DMS79 (cell line): ENCODE results near the gene GJC2.

Experiments
- DNase-seq: peaks from one replicate; lab custom pipeline; 2025; lab: John Stamatoyannopoulos, UW

Gene GJC2

DNA sequence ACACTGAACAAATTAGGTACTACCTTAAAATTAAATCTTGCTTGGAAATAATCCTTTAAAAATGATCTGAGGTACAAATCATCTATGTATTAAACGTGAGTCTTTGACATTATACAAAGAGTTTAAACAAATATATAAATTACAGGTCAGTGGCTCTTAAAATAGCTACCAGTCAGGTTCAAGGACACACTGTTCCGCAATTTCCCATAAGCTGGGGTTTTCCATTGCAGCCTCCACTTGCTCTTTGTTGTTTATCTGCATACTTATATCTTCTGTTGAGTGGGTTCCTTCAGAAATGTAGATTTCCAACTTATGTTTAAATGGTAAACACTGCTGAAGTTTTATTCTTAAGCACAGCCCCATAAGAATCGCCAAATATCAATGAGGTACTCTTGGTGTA, 34.9 kb upstream of the GJC2 start:
- DNase-seq: no peak

DNA sequence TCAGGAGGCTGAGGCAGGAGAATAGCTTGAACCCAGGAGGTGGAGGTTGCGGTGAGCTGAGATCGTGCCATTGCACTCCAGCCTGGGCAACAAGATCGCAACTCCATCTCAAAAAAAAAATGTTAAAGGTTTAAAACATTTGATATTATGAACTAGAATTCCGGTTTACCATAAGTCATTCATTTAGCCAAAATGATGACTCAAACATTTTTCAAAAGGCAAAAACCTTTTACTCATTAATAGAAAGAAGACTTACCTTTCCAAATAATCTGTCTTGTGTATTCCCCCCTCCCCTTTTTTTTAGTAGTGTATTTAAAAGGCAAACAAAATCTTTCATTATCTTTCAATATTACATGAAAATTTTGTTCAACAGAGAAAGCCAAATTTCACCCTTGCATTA, 32.4 kb upstream of the GJC2 start:
- no peak for DNase-seq

DNA sequence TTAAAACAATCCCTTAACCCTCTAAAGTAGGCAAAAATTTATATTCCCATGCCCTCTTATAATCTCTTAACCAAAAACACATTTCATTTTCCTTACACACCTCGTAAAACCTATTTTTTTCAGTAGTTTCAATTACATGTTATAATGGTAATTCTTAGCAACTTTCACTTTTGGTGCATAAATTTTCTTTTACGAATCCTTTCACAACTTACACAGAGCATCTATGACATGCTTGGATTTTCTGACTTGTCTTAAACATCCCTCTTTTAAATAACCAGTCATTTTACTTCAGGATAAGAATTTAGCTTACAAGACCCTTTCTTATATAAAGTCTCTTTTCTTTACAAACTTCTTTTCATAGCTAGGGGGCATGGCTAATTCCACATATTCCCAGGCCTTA, 31.7 kb upstream of the GJC2 start:
- no peak for DNase-seq

DNA sequence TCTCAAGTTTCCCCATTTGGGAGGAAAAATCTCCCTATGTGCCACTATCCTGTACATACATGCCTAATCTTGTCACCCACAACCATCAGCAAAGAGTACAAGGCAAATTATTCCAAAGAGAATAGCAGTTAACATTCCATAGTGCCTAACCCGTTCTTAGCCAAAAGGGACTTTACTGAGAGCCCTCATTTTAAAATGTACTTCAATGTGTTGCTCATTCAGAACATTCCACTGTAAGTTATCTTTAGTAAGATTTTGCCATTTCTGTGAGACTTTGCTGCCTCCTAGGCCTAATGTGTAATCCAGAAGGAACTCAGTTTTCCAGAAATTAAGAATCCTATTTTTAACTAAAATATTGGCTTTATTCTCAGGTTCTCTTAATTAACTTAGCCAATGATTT, 29.4 kb upstream of the GJC2 start:
- DNase-seq: no peak

DNA sequence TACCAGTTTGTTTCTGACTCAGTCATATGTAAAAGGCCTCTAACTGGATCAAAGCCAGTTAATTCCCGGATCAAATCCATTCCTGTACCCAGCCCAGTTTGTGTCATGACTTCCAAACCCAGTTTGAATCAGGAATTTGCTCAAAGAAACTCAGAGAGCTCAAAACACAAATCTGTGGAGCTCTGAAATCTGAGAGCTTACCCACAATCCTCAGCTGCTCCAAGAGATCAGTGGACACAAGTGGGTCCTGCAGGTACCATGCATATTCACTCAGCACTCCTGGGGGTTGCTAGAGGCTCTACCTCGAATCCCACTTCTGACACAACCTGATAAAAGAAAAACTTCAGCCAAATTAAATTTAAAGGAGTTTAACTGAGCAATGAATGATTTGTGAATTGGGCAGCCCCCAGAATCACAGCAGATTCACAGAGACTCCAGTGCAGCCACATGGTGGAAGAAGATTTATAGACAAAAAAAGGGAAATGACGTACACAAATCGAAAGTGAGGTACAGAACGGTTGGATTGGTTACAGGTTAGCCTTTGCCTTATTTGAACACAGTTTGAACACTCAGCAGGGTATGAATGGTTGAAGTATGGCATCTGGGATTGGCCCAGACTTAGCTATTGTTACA, 28.8 kb upstream of the GJC2 start:
- DNase-seq: no peak

DNA sequence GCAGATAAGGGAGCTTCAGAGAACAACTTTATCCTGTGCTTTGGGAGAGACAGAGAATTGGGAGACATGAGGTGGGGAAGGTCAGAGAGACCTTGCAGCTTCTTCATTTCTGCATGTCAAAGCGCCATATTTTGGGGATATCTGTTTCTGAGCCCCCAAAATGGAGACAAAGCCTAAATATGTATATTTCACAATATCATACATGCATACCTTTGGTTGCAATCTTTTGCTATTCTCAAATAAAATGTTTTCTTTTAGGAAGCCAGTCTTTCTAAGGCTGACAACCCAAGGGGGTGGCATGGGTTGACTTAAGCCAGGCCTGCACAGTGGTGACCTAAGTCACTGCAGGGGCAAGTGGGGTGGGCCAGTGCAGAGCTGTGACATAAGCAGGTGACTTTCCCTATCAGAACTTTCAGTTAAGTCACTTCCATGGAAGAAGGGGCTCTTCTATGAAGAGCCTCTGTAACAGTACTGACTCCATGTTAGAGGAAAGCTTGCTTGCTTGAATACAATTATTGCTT, 26.7 kb upstream of the GJC2 start:
- no peak for DNase-seq

DNA sequence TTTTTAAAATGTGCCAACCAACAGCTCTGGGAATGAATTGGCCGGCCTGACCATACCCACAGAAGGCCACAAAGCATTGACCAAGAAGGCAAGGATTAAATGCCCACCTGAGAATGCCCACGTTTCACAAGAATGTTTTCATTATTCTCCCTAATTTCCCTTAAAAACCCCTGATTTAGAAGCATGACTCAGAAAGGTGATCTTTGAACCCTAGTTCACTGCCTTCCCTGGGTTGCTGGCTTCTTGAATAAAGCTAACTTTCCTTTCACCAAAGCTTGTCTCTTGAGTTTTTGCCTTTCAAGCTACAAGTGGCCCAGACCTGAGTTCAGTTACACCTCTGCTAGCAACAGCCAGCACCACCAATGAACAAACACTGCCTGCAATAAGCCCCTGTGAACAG, 26.2 kb upstream of the GJC2 start:
- DNase-seq: no peak

DNA sequence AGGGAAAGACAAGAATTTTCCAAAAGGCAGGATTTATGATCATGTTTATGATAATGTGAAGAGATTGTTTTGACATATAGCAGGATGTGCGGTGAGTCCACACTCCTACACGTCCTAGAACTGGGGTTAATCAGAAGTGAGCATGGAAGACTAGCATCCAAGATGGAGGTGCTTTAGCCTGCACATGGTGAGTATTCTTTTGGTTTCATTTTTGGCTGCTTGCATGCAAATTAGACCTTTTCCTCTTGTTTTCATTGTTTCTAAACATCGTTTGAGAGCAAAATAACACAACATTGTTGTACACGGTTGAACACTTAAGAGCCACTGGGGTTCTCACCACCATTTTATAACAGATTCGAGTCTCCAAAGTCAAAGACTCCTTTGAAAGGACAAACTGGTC, 24.5 kb upstream of the GJC2 start:
- DNase-seq: no peak

DNA sequence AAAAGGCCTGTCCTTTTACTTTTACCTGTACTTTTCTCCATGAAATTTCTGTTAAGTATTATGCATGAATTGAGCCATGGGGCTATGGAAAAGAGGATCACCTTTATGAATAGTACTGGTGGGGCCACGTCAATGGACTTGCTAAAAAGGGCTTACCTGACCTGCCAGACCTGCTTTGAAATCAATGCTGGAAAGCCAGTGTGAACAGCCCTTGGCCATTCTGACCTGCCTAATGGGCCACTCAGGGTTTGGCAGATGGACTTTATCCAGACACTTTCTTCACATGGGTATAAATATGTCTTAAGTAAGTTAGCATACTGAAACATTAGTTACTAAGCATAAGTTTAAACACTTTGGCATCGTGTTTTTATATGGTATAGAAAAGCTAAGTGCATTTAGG, 18.0 kb upstream of the GJC2 start:
- DNase-seq: no peak

DNA sequence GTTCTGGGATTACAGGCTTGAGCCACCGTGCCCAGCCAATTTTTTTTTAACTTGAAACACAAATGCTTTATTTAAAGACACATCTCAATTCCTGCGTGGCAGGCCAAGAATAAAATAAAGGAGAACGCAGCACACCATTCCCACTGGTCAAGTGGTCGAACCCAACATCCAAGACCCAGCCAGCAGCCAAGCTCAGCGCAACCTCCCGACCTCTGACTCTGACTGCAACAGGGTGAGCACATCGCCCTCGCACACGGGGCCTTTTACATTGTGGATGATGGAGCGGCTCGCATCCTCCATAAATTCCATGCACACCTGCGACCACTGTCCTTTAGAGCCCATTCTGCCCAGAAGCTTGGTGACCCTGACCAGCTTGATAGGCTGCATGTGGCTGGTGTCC, 15.1 kb upstream of the GJC2 start:
- no peak for DNase-seq

DNA sequence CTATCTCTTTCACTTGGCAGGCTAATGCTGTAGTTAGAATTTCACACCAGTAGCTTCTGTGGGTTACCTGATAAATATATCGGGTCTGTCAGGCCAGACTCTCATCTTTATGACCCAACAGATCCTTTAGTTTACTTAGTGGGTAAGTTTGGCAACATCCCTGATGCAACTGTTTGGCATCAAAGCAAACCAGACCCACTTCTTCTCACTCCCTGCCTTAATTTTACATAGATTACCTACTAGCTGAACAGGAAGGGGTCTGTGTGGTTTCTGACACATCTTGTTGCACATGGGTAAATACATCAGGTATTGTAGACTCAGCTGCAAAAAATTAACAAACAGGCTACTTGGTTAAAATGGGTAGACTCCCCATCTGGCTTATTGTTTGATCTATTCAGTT, 12.8 kb upstream of the GJC2 start:
- DNase-seq: no peak

DNA sequence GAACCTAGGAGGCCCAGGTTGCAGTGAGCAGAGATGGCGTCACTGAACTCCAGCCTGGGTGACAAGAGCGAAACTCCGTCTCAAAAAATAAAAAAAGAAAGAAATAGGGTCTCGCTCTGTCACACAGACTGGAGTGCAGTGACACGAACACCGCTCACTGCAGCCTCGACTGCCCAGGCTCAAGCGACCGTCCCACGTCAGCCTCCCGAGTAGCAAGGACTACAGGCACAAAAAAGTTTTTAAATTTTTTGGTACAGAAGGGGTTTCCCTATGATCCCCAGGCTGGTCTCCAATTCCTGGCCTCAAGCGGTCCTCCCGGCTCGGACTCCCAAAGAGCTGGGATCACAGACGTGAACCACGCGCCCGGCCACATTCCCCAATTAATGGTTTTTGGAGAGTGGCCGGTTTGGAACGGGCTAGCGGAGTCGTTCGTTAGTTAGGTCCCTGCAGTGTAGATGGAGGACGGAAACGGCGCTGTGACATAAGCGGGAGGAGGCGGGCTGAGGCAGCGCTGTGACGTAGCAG, 10.3 kb upstream of the GJC2 start:
- no peak for DNase-seq

DNA sequence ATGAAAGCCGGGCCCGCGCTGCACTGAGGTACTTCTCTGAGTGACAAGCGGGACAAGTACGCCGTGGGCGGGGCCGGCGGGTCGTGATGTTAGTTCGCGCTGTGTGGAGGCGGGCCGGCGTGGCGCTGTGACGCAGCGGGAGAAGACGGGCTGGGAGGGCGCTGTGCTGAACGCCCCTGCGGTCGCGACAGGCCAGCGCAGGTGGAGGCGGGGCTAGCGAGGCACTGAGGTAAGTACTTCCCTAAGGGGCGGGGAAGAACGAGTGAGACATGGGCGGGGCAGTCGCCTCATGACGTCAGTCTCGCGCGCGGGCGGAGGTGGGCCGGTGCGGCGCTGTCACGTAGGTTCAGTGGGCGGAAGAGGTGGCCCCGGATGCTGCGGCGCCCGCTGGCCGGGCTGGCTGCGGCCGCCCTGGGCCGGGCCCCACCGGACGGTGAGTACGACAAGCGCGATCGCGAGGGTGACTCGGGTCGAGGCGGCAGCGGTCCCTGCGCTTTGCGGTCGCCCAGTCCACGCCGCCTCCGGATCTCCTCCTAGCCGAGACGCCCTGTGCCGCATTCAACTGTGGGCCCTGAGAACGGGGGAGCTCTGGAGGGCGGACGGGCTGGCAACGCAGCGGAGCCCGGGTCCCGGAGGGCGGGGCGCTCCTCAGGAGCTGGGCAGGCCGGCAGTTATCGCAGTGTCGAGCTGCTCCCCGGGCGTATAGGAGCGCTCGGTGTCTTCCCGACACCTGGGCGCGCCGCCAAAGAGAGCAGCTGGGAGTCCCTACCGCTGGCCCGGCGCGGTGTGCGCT, 9.6 kb upstream of the GJC2 start, which contains the start of gene GUK1:
Gene GUK1 (plus strand): TSS at position 349 of the 793 bp plus-strand sequence. CDS start 24 bp downstream, at position 373.
- peak; percentile 96 for DNase-seq

DNA sequence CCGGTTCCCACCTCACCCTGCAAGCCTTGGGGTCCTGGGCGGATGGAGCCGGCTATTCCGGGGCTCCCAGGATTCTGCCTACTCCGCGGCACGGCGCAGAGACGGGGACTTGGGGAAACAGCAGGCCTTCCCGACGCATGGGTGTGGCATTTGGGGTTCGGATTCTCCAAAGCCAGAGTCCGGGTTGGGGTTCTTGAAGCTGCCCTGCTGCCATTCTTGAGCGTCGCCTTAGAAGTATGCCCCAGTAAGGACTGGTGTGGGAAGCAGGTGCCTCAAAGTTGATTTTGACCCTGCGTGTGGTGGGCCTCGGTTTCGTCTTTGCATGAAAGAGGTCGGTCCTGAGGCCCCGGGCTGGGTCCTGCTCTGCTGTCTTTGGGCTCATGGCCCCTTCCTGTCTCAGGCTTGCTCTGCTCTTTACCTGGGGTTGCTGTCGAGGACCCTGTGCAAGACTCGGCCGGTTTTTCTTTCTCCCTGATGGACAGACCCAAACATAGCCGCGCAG, 9.0 kb upstream of the GJC2 start:
- DNase-seq: no peak

DNA sequence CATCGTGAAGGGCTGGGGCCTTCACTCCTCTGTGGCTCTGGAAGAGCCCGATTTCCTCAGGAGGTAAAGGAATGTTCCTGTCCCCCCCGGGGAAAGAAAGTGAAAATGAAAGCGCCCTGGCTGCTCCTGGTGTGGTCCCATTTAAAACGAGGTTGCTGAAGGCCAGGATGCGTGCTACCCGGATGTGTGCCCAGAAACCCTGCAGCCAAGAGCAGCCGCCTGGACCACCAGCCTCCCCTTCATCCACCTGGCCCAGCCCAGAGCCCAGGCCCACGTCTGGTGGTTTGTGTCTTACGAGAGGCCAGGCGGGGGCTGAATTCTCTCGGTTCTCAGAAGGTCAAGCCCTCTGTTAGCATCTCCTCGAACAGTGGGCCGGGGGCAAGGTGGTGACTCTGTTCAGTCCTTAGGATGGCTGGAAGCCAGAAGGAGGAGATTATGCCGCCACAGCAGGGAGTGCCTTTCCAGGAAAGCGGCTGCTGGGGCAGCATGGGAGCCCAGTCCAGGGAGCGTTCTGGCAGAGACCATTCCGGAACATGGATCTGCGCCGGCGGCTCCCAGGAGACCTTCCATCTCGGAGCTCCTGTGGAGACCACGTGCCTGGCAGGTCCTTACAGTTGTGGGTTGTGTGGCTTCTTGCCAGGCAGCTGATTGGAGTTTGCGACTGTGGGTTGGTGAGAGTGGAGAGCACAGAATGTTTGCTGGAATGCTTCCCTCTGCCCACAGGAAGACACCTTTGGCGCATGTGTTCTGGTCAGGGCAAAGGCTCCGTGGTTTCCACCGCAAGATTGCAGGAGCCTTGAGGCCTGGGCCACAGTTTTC, 8.3 kb upstream of the GJC2 start:
- DNase-seq: peak; percentile 69

DNA sequence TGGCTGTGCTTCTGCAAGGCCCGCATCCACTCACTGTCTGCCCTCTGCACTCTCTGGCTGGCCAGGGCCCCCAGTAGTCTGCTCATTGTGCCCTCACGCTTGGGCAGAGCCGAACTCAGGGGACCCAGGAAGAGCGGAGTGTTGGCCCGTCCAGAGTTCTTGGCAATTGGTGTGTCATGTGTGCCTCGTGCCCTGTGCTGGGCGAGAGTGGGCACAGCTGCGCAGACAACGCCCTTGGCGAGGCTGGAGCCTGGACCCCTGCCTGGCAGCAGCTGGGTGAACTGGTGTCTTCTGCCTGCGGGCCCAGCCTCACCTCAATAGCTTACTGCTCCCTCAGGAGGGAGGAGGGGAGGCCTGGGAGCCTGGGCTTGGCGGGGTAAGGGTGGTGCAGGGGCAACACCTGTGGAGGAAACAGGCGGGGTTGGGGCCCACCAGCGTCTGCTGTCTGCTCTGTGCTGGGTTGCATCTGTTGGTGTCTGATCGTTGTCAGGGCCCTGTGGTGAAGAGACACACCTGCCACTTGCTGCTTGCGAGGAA, 7.5 kb upstream of the GJC2 start:
- no peak for DNase-seq

DNA sequence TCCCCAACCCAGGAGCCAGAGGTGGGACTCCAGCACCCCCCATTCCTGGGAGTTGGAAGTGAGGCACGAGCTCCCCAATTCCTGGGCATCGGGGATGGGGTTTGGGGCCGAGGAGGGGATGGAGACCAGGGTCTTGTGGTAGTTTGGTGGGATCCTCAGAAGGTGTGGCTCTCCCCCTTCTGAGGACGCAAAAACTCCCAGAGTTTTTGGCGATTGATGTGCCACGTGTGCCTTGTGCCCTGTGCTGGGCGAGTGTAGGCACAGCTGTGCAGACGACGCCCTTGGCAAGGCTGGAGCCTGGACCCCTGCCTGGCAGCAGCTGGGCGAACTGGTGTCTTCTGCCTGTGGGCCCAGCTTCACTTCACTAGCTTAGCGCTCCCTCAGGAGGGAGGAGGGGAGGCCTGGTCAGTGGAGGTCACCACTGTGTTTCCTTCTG, 7.0 kb upstream of the GJC2 start:
- no peak for DNase-seq

DNA sequence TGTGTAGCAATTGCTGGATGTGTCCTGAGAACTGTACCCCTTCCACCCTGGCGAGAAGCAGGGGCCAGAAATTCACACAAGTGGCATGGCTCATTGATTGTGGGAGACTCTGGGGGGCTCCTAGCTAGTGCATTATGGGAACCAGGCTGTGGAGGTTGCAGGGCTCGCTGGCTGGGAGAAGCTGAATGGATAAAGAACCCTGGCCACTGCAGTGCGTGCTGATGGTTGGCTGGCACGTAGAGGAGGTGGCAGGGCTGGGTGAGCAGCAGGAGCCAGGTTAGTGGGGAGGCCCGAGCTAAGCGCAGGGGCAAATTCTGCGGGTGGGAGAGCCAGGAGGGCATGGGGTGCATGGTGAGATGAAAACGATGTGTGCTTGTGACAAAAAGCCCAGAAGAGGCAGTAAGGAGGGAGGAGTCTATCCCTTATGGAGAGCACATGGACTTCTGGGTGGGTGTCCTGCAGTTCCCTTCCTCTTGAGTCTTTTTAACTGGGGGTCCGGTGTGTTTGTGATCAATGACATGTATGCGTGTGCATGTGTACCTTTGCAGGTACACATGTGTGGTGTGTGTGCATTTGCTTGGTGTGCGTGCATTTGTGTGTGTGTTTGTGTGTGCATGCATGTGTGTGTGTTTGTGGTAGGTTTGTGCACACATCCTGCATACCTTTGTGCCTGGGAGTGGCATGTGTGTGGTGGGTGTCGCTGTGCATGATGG, 6.1 kb upstream of the GJC2 start:
- no peak for DNase-seq

DNA sequence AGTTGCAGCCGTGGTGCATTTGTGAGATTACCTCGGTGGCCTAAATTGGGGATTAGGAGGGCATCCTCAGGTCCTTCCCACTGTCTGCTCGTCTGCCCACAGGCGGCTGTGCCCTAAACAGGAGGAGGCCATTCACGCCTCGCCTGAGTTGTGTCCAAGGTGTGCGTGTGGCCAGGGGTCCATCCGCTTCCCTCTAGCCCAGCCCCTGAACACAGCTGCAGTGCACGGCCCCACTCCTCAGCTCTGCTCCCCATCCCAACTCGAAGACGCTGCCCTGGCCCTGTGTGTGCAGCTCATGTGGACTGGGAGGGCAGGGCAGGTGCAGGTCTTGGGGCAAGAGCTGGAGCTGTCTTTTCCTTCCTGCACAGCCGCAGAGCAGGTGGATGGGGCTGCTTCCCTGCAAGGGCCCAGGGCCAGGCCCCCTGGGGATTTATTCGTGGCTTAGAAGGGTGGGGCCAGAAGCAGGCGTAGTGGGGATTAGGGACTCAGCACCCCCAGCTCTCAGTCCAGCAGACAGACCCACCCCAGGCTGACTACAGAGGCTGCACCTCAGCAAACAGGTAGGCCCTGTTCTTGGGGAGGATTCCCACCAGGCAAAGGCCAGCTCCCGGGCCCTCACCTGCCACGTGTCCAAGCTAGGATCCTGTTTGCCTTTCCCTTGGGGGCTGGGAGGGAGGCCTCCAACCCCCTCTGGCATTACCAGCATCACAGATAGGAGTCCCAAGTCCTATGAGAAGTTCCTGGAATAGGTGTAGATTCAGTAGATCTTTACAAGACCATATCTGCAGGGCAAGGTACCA, 5.3 kb upstream of the GJC2 start:
- DNase-seq: no peak

DNA sequence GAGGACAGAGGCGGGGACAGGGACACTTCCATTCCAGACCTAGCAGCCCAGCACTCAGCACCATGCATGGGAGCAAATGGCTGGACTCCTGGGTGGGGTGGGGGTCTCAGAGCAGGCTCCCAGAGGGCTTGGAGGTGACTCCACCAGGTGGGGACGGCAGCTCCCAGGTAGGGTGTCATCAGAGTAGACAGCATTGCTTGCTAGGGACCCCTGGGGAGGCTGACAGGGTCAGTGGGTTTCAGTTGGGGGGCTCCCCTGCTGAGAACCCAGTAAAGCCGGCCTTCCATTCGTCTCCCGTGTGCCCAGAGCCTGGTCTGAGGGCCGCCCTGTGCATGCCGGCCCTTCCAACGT, 4.8 kb upstream of the GJC2 start:
- no peak for DNase-seq
